Type B pancreatic cell (in vitro differentiated cells): ENCODE measurements around the gene PIGV. TPM values are rescaled to one million over a fixed set of nuclear protein-coding genes. Genes with fewer than 3 reads are reported as not detected.

Experiments used
- DNase-seq: peaks from one replicate; pipeline ENCODE4 v3.0.0; 2021; ENCODE audit warnings: mixed read lengths; ENCODE audit not compliant: unreplicated experiment; ENCODE audit errors: extremely low spot score
- H3K27ac Mint-ChIP-seq: 2 replicates; pipeline ENCODE4 v1.8.0; 2021; ENCODE audit warnings: mild to moderate bottlenecking, mixed read lengths
- H3K27me3 Mint-ChIP-seq: 2 replicates; pipeline ENCODE4 v1.8.0; 2021; ENCODE audit warnings: mixed read lengths
- H3K36me3 Mint-ChIP-seq: 2 replicates; pipeline ENCODE4 v1.8.0; 2021; ENCODE audit warnings: mixed read lengths
- H3K4me1 Mint-ChIP-seq: one replicate; pipeline ENCODE4 v1.8.0; 2021; ENCODE audit warnings: mixed read lengths; ENCODE audit not compliant: unreplicated experiment
- H3K4me3 Mint-ChIP-seq: 2 replicates; pipeline ENCODE4 v1.8.0; 2021; ENCODE audit warnings: mild to moderate bottlenecking, mixed read lengths
- H3K9me3 Mint-ChIP-seq: 2 replicates; pipeline ENCODE4 v1.8.0; 2021; ENCODE audit warnings: mixed read lengths
- CTCF ChIP-seq: fragments of 200-600 bp; sonication (generic); conservative IDR thresholded peaks from 2 replicates; pipeline ENCODE4 v1.5.0; 2021; ENCODE audit warnings: antibody characterized with exemption, mild to moderate bottlenecking
- total RNA-seq: library from RNA; stranded (reverse); gene quantifications from 2 replicates; pipeline ENCODE4 v1.2.1, GENCODE V29; 2021; ENCODE audit warnings: low replicate concordance

Gene PIGV
- total RNA-seq, 1 donor from 2014 or later = 13.3 TPM

GRCh38 chr1:26744075-26744959 lies 43.4 kb upstream of the PIGV start:
- Mint-ChIP-seq H3K9me3 (no peaks in the 10 kb centered on the region), H3K4me3 (no peak overlapping the region), H3K27me3 (no peaks in the 10 kb centered on the region), H3K4me1 (peaks cover 18% of the 10 kb centered on the region), H3K36me3 (peaks cover 50% of the 10 kb centered on the region), H3K27ac (peak overlapping the region; percentile 83)
- TF ChIP-seq CTCF = no peak
- no peak for DNase-seq

- Mint-ChIP-seq H3K4me3 (no peak overlapping the region), H3K36me3 (peaks cover 53% of the 10 kb centered on the region), H3K27ac (no peak overlapping the region), H3K4me1 (peaks cover 16% of the 10 kb centered on the region), H3K27me3 (no peaks in the 10 kb centered on the region), H3K9me3 (no peaks in the 10 kb centered on the region)
- no peak for TF ChIP-seq CTCF
- DNase-seq = no peak
Measured at GRCh38 chr1:26745191-26745590, 42.6 kb upstream of the PIGV start.

GRCh38 chr1:26747048-26747447 lies 40.7 kb upstream of the PIGV start:
- Mint-ChIP-seq H3K4me1 (peaks cover 13% of the 10 kb centered on the region), H3K27me3 (no peaks in the 10 kb centered on the region), H3K27ac (no peak overlapping the region), H3K9me3 (no peaks in the 10 kb centered on the region), H3K4me3 (no peak overlapping the region), H3K36me3 (peaks cover 50% of the 10 kb centered on the region)
- DNase-seq = no peak
- TF ChIP-seq CTCF = no peak

- peaks cover 58% of the 10 kb centered on the region for H3K36me3 Mint-ChIP-seq
- peaks cover 13% of the 10 kb centered on the region for H3K4me1 Mint-ChIP-seq
- TF ChIP-seq CTCF = no peak
- no peaks in the 10 kb centered on the region for H3K27me3 Mint-ChIP-seq
- no peak for DNase-seq
- H3K9me3 Mint-ChIP-seq = no peaks in the 10 kb centered on the region
- peak overlapping the region; percentile 14 for H3K27ac Mint-ChIP-seq
- no peak overlapping the region for H3K4me3 Mint-ChIP-seq
Measured at GRCh38 chr1:26748351-26748750, 39.4 kb upstream of the PIGV start.

DNA sequence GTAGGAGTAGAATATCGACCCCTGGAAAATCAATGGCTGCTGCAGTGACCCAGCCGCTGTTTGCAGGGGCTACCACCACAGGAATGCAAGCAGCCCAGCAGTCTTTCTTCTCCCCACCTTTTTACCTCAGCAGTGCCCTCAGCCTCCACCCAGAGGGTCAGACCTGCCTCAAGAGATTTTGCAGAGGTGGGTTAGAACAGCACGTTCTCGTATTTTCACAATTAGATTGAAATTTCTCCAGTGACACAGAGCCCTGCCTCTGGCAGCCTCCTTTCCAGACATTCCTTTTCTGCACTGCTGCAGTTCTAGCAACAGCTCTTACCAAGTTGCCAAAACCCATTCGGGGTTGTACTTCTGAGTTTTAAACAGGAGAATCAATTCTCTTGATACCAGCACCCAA lies 38.3 kb upstream of the PIGV start:
- peaks cover 56% of the 10 kb centered on the region for H3K36me3 Mint-ChIP-seq
- DNase-seq = no peak
- H3K4me1 Mint-ChIP-seq = peaks cover 12% of the 10 kb centered on the region
- no peak for TF ChIP-seq CTCF
- H3K9me3 Mint-ChIP-seq = no peaks in the 10 kb centered on the region
- no peak overlapping the region for H3K4me3 Mint-ChIP-seq
- peak overlapping the region; percentile 31 for H3K27ac Mint-ChIP-seq
- H3K27me3 Mint-ChIP-seq = no peaks in the 10 kb centered on the region
